Fibroblast of skin of right quadriceps (primary cell): Measurements from ENCODE around the gene MGME1.
"Not testable (repeated sequence)": the region's sequence is repeated elsewhere in the genome, so short reads cannot be mapped to it uniquely, and the experiment has no call there.

Source experiments
- DNase-seq: peaks from one replicate; pipeline ENCODE4 v3.0.0-alpha.2; 2013

Gene MGME1

GRCh38 chr20:17995967-17996819, 27.4 kb downstream of the MGME1 start:
- peak; percentile 72 for DNase-seq

DNA sequence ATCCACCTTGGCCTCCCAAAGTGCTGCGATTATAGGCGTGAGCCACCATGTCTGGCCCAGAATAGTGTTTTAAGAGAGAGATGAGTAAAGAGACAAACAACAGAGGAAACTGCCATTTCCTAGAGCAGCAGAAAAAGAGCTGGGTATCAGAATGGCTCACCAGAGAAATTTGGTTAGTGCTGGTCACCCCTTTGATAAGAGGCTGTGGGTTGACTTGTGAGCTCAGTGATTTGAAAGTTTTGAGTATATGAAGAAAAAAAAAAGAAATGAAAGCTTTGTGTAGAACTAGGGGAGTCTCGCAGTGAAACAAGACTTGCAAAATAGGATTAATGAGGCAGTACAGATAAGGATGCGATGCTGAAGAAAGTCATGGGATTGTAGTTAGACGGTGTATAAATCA, 29.6 kb downstream of the MGME1 start:
- DNase-seq: no peak

GRCh38 chr20:17999566-17999965, 30.7 kb downstream of the MGME1 start:
- no peak for DNase-seq

- peak; percentile 52 for DNase-seq
These were observed 32.5 kb downstream of the MGME1 start for GRCh38 chr20:18001131-18001921.

GRCh38 chr20:18003897-18004296, 35.1 kb downstream of the MGME1 start:
- DNase-seq: no peak

- peak; percentile 17 for DNase-seq
These were observed 35.7 kb downstream of the MGME1 start for GRCh38 chr20:18004384-18005031.

DNA sequence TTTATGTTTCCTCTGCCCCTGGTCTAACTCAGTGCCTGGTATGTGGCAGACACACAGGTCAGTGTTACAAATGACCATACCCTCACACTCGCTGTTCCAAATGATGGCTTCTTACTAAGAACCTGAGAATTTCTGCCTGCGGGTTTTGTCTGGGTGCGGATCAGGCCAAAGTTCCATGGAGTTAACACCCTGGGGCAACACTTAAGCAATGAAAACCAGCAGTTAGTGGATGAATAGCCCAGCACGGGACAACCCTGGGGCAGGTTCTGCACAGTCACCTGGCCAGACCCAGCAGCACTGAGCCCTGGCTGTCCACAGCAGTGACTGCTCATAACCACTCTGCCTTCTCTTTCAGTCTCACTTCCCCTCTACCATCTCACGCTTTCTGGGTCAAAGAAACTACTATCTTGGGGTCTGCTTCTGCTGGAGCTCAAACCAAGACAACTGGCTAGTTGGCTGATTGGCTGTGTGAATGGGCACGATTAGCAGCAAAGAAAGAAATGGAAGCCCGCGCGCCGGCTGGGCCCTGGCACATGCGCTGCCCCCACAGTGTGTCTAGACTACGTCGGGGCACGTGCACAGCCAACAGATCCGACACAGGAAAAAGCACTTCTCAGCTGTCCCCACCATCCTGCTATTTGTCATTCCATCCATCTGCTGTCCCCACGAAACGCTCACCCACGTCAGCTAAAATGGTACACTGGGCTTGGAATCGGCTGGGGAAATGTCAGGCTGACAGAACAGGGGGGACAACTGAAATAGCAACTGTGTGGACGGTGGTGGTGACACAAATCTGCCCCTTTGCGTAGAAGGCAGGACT, 36.6 kb downstream of the MGME1 start:
- no peak for DNase-seq

GRCh38 chr20:18005990-18006364, 37.2 kb downstream of the MGME1 start:
- no peak for DNase-seq

- no peak for DNase-seq
These were observed 37.9 kb downstream of the MGME1 start for GRCh38 chr20:18006684-18007083.

DNA sequence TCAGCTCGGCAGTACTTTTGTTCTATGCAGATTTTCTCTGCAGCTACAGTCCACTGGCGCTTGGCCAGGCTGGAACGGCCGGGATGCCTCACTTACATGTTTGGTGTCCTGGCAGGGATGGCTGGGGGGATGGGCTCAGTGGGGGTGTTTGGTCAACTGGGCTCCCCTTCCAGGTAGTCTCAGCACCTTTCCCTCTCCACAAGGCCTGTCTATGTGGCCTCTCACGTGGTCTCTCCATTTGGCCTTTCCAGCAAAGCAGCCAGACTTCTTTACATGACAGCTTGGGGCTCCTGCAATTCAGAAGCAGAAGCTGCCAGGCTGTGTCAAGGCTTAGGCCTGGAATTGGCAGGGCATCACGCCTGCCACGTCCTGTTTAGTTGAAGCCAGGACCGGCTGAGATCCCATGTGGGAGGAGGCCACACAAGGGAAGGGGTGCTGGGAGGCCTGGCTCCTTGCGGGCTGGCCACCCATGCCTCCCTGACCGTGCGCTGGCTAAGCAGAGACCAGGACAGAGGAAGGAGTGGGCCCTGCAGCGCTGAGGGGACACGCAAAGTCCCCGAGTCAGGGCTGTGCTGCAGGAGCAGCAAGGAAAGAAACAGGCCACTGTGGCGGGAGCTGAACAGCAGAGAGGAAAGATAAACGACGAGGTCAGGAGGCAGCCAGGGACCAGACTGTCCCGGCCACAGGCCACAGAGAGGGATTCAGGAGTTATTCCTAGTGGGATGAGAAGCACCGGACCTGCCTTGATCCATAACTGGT, 38.9 kb downstream of the MGME1 start:
- DNase-seq: no peak

- no peak for DNase-seq
These were observed 40.3 kb downstream of the MGME1 start for GRCh38 chr20:18009116-18009515.

GRCh38 chr20:18011482-18011881, 42.7 kb downstream of the MGME1 start:
- DNase-seq: no peak

DNA sequence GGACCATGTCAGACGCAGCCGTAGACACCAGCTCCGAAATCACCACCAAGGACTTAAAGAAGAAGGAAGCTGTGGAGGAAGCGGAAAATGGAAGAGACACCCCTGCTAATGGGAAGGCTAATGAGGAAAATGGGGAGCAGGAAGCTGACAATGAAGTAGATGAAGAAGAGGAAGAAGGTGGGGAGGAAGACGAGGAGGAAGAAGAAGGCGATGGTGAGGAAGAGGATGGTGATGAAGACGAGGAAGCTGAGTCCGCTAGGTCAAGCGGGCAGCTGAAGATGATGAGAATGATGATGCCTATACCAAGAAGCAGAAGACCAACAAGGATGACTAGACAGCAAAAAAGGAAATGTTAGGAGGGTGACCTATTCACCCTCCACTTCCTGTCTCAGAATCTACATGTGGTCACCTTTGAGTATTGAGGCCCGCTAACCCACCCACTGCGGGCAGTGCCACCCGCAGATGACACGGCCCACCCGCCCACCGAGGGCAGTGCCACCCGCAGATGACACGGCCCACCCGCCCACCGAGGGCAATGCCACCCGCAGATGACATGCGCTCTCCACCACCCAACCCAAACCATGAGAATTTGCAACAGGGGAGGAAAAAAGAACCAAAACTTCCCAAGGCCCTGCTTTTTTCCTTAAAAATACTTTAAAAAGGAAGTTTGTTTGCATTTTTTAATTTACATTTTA, 43.3 kb downstream of the MGME1 start:
- DNase-seq: no peak

- no peak for DNase-seq
These were observed 44.1 kb downstream of the MGME1 start for GRCh38 chr20:18012901-18013300.

DNA sequence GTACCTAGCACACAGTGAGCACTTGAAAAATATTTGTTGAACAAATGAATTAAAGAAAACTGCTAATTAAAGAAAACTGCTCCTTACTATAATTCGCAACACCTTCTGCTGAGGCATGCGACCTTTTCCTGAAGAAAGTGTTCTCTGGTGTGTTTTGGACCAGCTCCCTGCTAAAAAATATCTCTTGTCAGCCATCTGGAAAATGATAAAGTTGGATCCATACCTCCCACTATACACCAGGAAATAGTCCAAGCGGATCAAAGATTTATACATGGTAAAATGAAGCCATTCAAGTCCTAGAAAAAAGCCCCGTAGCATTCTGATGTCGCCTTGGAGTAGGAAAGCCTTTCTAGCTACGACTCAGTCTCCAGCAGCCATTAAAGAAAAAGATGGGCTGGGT, 45.6 kb downstream of the MGME1 start:
- DNase-seq: no peak

GRCh38 chr20:18016772-18017171, 48.0 kb downstream of the MGME1 start:
- no peak for DNase-seq

- no peak for DNase-seq
These were observed 49.3 kb downstream of the MGME1 start for GRCh38 chr20:18018100-18018499.

DNA sequence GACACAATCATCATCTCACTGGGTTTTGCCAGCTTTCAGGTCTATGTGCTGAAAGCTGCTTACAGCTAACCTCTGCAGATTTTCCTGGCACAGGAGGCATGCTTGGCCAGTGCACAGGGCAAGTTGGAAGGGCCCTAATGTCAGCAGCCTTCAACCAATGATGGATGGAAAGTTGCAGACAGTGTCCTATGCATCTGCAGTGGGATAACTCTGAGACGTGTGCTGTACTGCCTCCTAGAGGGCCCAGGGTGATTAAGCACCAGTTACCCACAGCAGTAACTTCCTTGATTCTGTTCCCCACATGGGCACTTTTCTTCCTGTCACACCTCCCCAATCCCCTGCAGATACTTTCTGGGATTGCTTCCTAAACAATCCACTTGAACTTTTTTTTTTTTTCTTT, 50.2 kb downstream of the MGME1 start:
- DNase-seq: no peak

DNA sequence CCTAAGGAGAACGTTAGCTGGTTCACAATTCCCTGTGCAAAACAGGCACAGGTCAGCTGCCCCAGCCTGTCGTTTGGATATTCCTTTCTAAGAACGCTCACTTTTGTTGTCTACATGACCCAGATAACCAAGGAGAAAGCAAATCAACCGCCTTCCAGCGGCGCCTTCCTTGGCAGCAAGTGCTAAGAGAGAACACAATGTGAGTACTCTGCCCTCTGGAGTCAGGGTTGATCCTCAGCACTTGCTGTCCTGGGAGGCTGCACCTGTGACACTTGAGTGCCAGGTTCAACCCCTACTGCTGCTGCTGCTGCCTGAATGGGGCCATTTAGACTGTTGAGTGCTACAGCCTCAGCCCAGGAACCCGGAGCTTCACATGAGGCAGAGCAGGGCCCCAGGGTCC, 52.1 kb downstream of the MGME1 start:
- no peak for DNase-seq

DNA sequence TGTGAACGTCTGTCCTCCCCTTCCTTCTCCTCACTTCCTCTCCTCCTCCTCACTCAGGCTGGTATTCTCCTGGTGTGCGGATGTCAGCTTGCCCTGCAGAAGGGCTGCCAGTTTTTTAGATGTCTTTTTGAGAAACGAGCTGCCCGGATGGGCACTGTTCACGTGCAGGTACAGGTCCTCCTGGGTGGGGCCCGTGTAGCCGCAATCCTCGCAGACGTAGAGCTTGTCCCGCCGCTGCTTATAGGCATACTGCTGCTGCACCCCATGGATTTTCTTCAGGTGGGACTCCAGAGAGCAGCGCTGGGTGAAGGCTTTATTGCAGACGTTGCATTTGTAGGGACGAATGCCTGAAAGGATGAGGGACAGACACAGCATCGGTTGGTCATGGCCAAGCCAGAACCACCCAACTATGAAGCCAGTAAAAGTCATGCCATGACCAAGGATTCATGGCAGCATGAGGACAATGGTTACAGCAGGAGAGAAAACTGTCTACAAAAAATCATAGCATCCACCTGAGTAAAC, 55.8 kb downstream of the MGME1 start:
- DNase-seq: no peak

DNA sequence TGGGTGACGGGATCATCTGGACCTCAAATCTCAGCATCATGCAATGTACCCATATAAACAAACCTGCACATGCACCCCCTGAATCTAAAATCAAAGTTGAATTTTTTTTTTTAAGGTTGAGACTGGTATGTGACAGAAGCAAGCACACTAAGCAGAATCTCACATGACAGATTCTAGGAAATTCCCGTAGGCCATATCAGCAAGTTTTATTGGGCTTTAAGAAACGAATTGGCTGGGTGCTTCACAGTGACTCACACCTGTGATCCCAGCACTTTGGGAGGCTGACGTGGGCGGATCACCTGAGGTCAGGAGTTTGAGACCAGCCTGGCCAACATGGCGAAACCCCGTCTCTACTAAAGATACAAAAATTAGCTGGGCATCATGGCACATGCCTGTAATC, 58.2 kb downstream of the MGME1 start:
- DNase-seq: not testable (repeated sequence)
